ENCODE data around the gene KCNQ1OT1.

DNA sequence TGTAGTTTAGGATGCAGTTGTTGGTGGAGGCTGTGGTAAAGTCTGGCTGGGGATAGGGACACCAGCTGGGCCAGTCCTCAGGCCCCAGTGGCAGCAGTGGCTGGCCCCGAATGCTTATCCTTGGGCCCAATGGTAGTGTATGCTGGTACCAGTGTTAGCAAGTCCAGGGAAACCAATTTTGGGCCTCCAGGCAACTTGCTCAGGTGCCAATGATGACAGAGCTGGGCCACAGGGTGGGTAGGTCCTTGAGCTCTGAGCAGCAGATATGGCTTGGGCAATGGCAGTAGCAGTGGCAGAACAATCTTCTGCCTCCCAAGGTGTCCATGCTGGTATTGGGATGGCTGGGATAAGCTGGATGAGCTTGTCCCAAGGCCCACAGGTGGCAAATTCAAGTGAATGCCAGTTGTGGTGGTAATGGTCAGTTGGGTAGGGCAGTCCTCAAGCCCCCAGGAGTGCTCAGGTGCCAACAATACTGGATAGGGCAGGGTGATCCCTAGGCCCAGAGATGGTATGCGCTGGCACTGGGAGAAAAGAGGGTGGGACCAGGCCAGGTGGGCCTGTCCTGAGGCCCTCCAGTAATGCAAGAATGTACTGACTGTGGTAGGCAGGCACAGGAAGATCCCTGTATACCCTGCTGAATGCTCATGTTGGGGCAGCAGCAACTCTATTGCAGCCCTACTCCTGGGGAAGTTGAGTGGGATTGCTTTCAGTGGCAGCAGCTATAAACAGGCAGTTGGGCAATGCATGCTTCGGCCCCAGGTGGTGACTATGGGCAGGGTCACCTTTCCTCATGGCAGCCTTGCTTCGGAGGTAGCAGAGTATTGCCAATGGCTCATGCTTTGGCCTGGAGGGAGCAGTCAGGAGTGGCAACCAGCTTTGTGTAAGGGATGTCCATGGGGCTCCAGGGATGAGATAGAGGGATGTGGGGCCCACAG lies 54.7 kb downstream of the KCNQ1OT1 start:
- TF ChIP-seq POLR2AphosphoS5 (IDR thresholded peaks at IDR 0.05) (no peak), POLR2A (IDR thresholded peaks at IDR 0.05) (no peak)
- TF ChIP-seq, protein P1, sequence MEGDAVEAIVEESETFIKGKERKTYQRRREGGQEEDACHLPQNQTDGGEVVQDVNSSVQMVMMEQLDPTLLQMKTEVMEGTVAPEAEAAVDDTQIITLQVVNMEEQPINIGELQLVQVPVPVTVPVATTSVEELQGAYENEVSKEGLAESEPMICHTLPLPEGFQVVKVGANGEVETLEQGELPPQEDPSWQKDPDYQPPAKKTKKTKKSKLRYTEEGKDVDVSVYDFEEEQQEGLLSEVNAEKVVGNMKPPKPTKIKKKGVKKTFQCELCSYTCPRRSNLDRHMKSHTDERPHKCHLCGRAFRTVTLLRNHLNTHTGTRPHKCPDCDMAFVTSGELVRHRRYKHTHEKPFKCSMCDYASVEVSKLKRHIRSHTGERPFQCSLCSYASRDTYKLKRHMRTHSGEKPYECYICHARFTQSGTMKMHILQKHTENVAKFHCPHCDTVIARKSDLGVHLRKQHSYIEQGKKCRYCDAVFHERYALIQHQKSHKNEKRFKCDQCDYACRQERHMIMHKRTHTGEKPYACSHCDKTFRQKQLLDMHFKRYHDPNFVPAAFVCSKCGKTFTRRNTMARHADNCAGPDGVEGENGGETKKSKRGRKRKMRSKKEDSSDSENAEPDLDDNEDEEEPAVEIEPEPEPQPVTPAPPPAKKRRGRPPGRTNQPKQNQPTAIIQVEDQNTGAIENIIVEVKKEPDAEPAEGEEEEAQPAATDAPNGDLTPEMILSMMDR (IDR thresholded peaks at IDR 0.05 in 8 of 11, conservative IDR thresholded peaks at IDR 0.05 in 3 of 11), result no peak
